IMR-90 (cell line): Measurements from ENCODE around the gene GPR35. TPM values are rescaled to one million over a fixed set of nuclear protein-coding genes. Genes with fewer than 3 reads are reported as not detected.

Experiments used
- ATAC-seq: fragments of 200-7000 bp; cut with Tn5 transposase; 2 replicates; pipeline ENCODE4 v1.9.1; 2020; ENCODE audit warnings: low read depth, mild to moderate bottlenecking, moderate library complexity
- BruUV-seq: library from RNA; stranded (reverse); fragments of 400-500 nt; replicated peaks from 2 replicates; lab custom pipeline; 2021; lab: Mats Ljungman, UMichigan
- CTCF ChIA-PET: fragments of 300-600 bp; formaldehyde crosslinking; extraction: SDS; loops from one replicate; lab custom pipeline; 2021; ENCODE audit warnings: antibody characterized with exemption; lab: Yijun Ruan, JAX
- POLR2A ChIA-PET: fragments of 300-600 bp; sonication (Branson Sonifier 250); formaldehyde crosslinking; loops from one replicate; lab custom pipeline; 2022; ENCODE audit warnings: antibody characterized with exemption; ENCODE audit not compliant: unreplicated experiment; lab: Charles Lee
- DNase-seq: peaks from one replicate; pipeline ENCODE4 v3.0.0; 2013
- H2AFZ ChIP-seq: replicated peaks from 2 replicates; pipeline ENCODE3; 2013; ENCODE audit warnings: low read length, mild to moderate bottlenecking; ENCODE audit not compliant: poor library complexity
- H2AK5ac ChIP-seq: 2 replicates; pipeline ENCODE4 v1.6.1; 2013; ENCODE audit warnings: low read depth, low read length, inconsistent platforms
- H2AK9ac ChIP-seq: replicated peaks from 2 replicates; pipeline ENCODE3; 2013; ENCODE audit warnings: mild to moderate bottlenecking, low read depth, low read length, moderate library complexity; ENCODE audit not compliant: poor library complexity
- H2BK120ac ChIP-seq: 2 replicates; pipeline ENCODE4 v1.6.1; 2013; ENCODE audit warnings: low read depth, low read length, inconsistent platforms
- H2BK15ac ChIP-seq: 3 replicates; pipeline ENCODE4 v1.6.1; 2013; ENCODE audit warnings: low read depth, low read length, inconsistent platforms
- H2BK20ac ChIP-seq: 2 replicates; pipeline ENCODE4 v1.6.1; 2013; ENCODE audit warnings: low read depth, mild to moderate bottlenecking, inconsistent platforms, low read length, moderate library complexity
- H2BK5ac ChIP-seq: 2 replicates; pipeline ENCODE4 v1.6.1; 2013; ENCODE audit warnings: mild to moderate bottlenecking, low read depth, low read length, inconsistent platforms; ENCODE audit not compliant: poor library complexity, severe bottlenecking
- H3K14ac ChIP-seq: replicated peaks from 2 replicates; pipeline ENCODE4 v1.6.1; 2013; ENCODE audit warnings: low read depth, low read length, inconsistent platforms
- H3K18ac ChIP-seq: 2 replicates; pipeline ENCODE4 v1.6.1; 2013; ENCODE audit warnings: low read depth, low read length, control low read depth
- H3K23ac ChIP-seq: 2 replicates; pipeline ENCODE4 v1.6.1; 2013; ENCODE audit warnings: low read depth, low read length, inconsistent platforms
- H3K27ac ChIP-seq: 2 replicates; pipeline ENCODE4 v1.5.1; 2013; ENCODE audit warnings: mild to moderate bottlenecking, control low read depth, low read length; ENCODE audit not compliant: insufficient read depth
- H3K27me3 ChIP-seq: 2 replicates; pipeline ENCODE4 v1.6.1; 2013; ENCODE audit warnings: low read length; ENCODE audit not compliant: control insufficient read depth, insufficient read depth
- H3K36me3 ChIP-seq: 2 replicates; pipeline ENCODE4 v1.6.1; 2013; ENCODE audit warnings: low read length, mixed read lengths; ENCODE audit not compliant: control insufficient read depth, insufficient read depth
- H3K4ac ChIP-seq: 2 replicates; pipeline ENCODE4 v1.6.1; 2013; ENCODE audit warnings: low read depth, low read length, inconsistent platforms
- H3K4me1 ChIP-seq: 2 replicates; pipeline ENCODE4 v1.6.1; 2013; ENCODE audit warnings: low read length, mixed read lengths; ENCODE audit not compliant: control insufficient read depth, insufficient read depth
- H3K4me2 ChIP-seq: 2 replicates; pipeline ENCODE4 v1.6.1; 2013; ENCODE audit warnings: low read depth, mild to moderate bottlenecking, control low read depth, low read length, moderate library complexity
- H3K4me3 ChIP-seq: 2 replicates; pipeline ENCODE4 v1.5.1; 2013; ENCODE audit warnings: low read depth, mild to moderate bottlenecking, control low read depth, low read length, moderate library complexity; ENCODE audit not compliant: insufficient read depth
- H3K56ac ChIP-seq: 2 replicates; pipeline ENCODE4 v1.6.1; 2013; ENCODE audit warnings: low read length, inconsistent platforms; ENCODE audit not compliant: insufficient read depth; ENCODE audit errors: extremely low read depth
- H3K79me1 ChIP-seq, 2 experiments: 2 replicates each; pipeline ENCODE4 v1.6.1; 2013; ENCODE audit warnings: low read length in 2 of 2, inconsistent platforms in 1 of 2, low read depth in 1 of 2
- H3K9ac ChIP-seq: 2 replicates; pipeline ENCODE4 v1.6.1; 2013; ENCODE audit warnings: low read depth, low read length, control low read depth
- H3K9me1 ChIP-seq: 2 replicates; pipeline ENCODE4 v1.6.1; 2013; ENCODE audit warnings: low read length, inconsistent platforms; ENCODE audit not compliant: insufficient read depth
- H3K9me3 ChIP-seq: 2 replicates; pipeline ENCODE4 v1.6.1; 2013; ENCODE audit warnings: low read length; ENCODE audit not compliant: control insufficient read depth, insufficient read depth
- H4K20me1 ChIP-seq: 2 replicates; pipeline ENCODE4 v1.6.1; 2013; ENCODE audit warnings: low read length, inconsistent platforms; ENCODE audit not compliant: insufficient read depth
- H4K5ac ChIP-seq: 2 replicates; pipeline ENCODE4 v1.6.1; 2013; ENCODE audit warnings: mild to moderate bottlenecking, low read depth, low read length, control low read depth
- H4K8ac ChIP-seq, 2 experiments: 2 replicates each; pipeline ENCODE4 v1.6.1; 2013; ENCODE audit warnings: low read depth in 2 of 2, low read length in 2 of 2, control low read depth in 1 of 2, inconsistent platforms in 1 of 2
- H4K91ac ChIP-seq: 2 replicates; pipeline ENCODE4 v1.6.1; 2013; ENCODE audit warnings: low read depth, low read length, inconsistent platforms; ENCODE audit not compliant: insufficient read depth
- BHLHE40 ChIP-seq: fragments of 150-350 bp; IDR thresholded peaks from 2 replicates; pipeline ENCODE4 v1.6.1; 2016; ENCODE audit warnings: mild to moderate bottlenecking, low read depth, low read length
- CEBPB ChIP-seq: IDR thresholded peaks from 2 replicates; pipeline ENCODE4 v1.6.1; 2012; ENCODE audit warnings: low read depth, low read length, improper control_type of control experiment
- MAZ ChIP-seq: IDR thresholded peaks from 2 replicates; pipeline ENCODE4 v1.6.1; 2012; ENCODE audit warnings: low read depth, mild to moderate bottlenecking, low read length, improper control_type of control experiment, moderate library complexity, borderline replicate concordance
- WGBS, 2 experiments: methylation state at CpG; one replicate each; pipeline versions ENCODE4 v1.1.5 to v1.1.7; 2013; ENCODE audit warnings: missing lambda C conversion rate in 2 of 2; ENCODE audit not compliant: insufficient read length in 1 of 2; ENCODE audit errors: extremely low coverage in 2 of 2; 5-methylcytosine and 5-hydroxymethylcytosine counted together
- dilution Hi-C: fragments of 300-500 bp; cut with HindIII; formaldehyde crosslinking; loops from one replicate; pipeline ENCODE4 v1.14.3; 2018; ENCODE audit warnings: low sequenced_read_pairs; ENCODE audit not compliant: unreplicated experiment
- in situ Hi-C: fragments of 300-500 bp; cut with MboI; formaldehyde crosslinking; loops from 3 replicates; pipeline ENCODE4 v1.14.3; 2019; ENCODE audit warnings: low sequenced_read_pairs, inconsistent platforms, mixed read lengths
- intact Hi-C: fragments of 100-400 bp; cut with micrococcal nuclease; formaldehyde crosslinking; loops from 2 replicates; pipeline ENCODE4 v1.10.0; 2022
- polyA plus RNA-seq, 3 experiments: library from polyadenylated mRNA; depleted of rRNA; stranded (reverse); fragments of >200 nt; gene quantifications; 2 replicates each; pipeline ENCODE4 v1.2.3, GENCODE V29; 2012; ENCODE audit warnings: low replicate concordance in 1 of 3
- total RNA-seq: library from RNA; depleted of rRNA; stranded (reverse); fragments of >200 nt; gene quantifications from 2 replicates; pipeline ENCODE4 v1.2.3, GENCODE V29; 2012

The GPR35 gene
- total and polyA plus RNA-seq, 2 of the 4 experiments (the other 2 are of a cell fraction), result 0.31 TPM; not detected in 1

DNA sequence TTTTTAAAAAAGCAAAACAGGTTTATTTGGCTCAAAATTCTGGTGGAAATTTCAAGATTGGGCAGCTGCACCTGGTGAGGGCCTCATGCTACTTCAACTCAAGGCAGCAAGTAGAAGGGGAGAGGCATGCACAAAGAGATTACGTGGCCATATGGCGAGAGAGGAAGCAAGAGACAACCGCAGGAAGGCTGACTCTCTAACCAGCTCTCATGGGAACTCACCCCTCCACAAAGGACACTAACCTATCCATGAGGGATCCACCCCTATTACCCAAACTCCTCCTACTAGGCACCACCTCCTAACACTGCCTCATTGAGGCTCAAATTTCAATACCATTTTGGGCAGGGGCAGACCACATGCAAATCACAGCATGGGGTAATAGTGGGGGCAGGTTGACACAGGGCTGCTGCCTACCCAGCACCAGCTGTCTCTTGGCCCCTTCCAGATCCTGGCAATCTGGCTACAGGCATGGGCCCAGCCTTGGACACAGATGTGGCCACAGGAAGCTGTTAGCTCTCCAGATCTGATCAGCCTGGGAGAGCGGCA is 40.7 kb upstream of the GPR35 start:
- Histone ChIP-seq H2BK5ac (no peak overlapping the region), H2AFZ (peak overlapping the region; percentile 10), H2BK120ac (no peak overlapping the region), H4K8ac (no peak overlapping the region), H3K56ac (no peak overlapping the region), H3K4me3 (no peak overlapping the region), H3K4me2 (no peak overlapping the region; the same call in 1 of the 2 replicates), H3K4ac (no peak overlapping the region), H3K23ac (no peak overlapping the region), H2BK20ac (no peak overlapping the region), H3K27me3 (no peaks in the 10 kb centered on the region), H3K9ac (no peak overlapping the region), H2AK5ac (no peak overlapping the region), H4K5ac (no peak overlapping the region), H3K18ac (no peak overlapping the region), H2BK15ac (no peak overlapping the region), H3K27ac (no peak overlapping the region), H4K91ac (no peak overlapping the region), H3K36me3 (peaks cover 3% of the 10 kb centered on the region), H3K9me1 (peaks cover 32% of the 10 kb centered on the region), H3K9me3 (peaks cover 2% of the 10 kb centered on the region; the same call in 1 of the 2 replicates), H2AK9ac (peak overlapping the region; percentile 37), H4K20me1 (peaks cover 27% of the 10 kb centered on the region), H3K14ac (no peak overlapping the region), H3K79me1 (peaks cover 34 to 80% of the 10 kb centered on the region in 2 experiments), H3K4me1 (peaks cover 21% of the 10 kb centered on the region)
- in situ Hi-C loops (no loop called here), intact Hi-C loops (no loop called here), dilution Hi-C loops (no loop called here)
- ChIA-PET CTCF (no interaction called here), POLR2A (interaction anchor here (0.5 kb wide), 1 partner anchor 112 kb away, joined by 12 read pairs; no protein-coding TSS in a partner anchor)
- TF ChIP-seq CEBPB (no peak), MAZ (no peak), BHLHE40 (no peak)
- no TSS peak for BruUV-seq
- WGBS, 2 experiments, result no CpG with 5 or more reads among the region's 4 CpGs
- ATAC-seq, result no peak
- no peak for DNase-seq
